HTERT RPE-1 (cell line): Measurements from ENCODE around the gene CAMTA2.

Experiments
- in situ Hi-C: fragments of 300-500 bp; cut with MboI; formaldehyde crosslinking; loops from 4 replicates; pipeline ENCODE4 v1.14.3; 2020; ENCODE audit warnings: low sequenced_read_pairs

The CAMTA2 gene

GRCh38 chr17:4948166-4948930 lies 39.1 kb downstream of the CAMTA2 start, which contains the start of gene PFN1:
Gene PFN1 (minus strand): TSS chr17:4948530. CDS start chr17:4948394, 136 bp downstream.
- in situ Hi-C loops = no loop called here

DNA sequence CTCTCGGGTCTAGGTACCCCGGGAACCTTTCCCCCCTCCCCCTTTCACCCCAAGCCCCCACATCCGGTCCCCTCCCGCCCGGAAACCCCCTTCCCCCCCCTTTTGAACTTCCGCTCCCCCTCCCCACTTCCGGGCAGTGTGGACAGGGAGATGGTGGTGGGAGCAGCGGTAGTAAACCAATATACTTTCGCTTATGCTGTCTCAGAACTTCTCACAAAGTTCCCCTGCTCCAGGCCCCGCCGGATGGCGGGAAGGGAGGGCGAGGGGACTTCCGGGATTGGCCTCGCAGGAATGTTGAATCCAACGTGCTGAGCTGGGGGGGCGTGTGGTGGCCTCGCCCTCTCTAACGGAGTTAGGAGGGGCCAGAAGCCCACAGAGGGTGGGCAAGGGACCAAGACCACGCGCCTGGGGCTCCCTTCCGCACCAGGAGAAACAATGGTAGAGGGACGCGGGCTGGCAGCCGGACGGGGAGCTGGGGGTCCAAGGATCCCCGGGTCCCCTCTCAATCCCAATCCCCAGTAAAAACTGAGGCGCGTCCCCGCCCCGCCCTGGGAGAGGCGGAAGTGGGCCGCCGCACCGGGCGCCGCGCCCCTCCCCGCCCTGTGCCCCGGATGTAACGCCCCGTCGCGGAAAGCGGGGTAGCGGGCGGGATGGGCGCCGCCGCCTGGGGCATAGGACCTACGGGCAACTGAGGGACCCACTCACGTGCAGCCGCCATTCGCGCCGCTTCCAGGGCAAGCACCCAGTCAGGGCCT lies 39.9 kb downstream of the CAMTA2 start:
- in situ Hi-C loops = no loop called here

DNA sequence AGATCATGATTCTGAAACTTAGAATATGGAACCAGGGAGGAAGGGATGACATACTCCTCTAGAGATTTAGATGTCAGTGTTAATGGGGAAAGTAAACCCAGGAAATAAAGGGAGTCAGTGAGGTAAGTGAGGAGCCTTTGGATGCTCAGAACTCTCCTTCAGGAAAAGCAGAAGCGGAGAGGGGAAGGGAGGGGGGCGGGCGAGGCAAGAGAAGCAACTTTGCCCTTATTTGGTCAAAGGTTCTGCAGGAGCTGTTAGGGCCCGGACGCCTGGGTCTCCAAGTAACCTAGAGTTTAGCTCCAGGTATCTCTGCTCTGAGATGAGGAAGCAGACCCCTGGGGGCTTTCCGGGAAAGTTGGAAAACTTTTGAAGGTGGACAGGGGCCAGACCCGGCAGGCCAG lies 40.5 kb downstream of the CAMTA2 start:
- in situ Hi-C loops = no loop called here

- in situ Hi-C loops = no loop called here
Measured at GRCh38 chr17:4946312-4946976, 41.0 kb downstream of the CAMTA2 start.

DNA sequence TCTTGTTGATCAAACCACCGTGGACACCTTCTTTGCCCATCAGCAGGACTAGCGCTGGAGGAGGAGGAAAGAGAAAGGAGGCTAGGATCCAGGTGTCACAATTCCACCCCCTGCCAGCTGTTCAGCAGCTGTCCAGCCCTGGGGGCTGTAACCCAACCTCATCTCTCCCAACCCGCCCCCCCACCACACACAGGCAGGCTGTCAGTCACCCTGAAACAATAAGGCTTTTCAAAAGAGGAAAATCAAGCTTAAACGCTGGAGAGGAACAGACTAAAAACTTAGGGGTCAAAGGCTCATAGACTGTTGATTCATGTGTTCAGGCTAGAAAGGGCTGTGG lies 41.6 kb downstream of the CAMTA2 start:
- in situ Hi-C loops = no loop called here

- in situ Hi-C loops = no loop called here
Measured at GRCh38 chr17:4945176-4945943, 42.1 kb downstream of the CAMTA2 start.

GRCh38 chr17:4944554-4945175 lies 42.8 kb downstream of the CAMTA2 start:
- in situ Hi-C loops = no loop called here

DNA sequence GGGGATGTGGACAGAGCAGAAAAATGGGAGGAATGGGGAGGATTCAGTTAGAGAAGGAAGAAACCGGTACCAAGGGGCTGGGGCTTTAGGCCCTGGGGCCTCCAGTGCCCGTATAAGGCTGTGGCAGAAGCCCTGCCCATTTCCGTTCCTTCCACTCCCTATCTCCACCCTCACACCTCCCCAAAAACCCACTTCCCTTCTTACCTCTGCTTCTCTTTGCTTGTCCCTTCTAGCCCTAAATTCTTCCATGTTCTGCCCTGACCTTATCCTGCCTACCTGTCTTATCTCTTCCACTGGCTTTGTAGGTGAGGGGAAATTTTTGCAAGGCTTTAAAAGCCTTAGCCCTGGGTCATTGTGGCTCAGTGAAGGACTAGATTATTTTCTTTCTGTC lies 43.3 kb downstream of the CAMTA2 start:
- in situ Hi-C loops = no loop called here

- in situ Hi-C loops = no loop called here
Measured at GRCh38 chr17:4942760-4943508, 44.5 kb downstream of the CAMTA2 start.

- in situ Hi-C loops = no loop called here
Measured at GRCh38 chr17:4941319-4941610, 46.2 kb downstream of the CAMTA2 start.

DNA sequence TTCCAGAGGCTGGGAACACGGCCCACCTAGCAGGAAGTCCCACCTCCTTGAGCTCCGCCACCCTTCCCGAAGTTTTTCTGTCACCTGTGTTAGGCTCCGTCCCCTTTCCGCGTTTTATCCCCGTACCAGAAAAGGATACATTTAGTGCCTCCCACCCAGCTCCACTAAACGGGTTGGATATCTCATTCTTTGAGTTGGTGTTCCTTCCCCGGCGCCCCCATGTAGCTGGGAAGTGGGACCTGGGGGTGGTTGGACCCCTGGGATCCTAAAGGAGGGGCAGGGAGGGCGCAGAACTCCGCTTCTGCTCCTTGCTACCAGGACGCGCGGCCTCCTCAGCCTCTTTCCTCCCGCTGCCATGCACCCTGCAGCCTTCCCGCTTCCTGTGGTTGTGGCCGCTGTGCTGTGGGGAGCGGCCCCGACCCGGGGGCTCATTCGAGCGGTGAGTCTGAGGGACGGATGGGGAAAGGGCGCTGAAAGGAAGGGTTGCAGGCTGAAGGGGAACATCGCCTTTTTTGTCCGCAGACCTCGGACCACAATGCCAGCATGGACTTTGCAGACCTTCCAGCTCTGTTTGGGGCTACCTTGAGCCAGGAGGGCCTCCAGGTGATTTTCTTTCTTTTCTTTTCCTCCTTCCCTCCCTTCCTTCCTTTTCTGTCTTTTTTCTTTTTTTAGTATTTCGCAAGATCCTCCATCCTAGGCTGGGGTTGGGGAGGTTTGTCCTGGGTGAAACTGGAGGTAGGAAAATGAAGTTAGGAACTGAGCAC lies 46.7 kb downstream of the CAMTA2 start:
- in situ Hi-C loops = no loop called here

DNA sequence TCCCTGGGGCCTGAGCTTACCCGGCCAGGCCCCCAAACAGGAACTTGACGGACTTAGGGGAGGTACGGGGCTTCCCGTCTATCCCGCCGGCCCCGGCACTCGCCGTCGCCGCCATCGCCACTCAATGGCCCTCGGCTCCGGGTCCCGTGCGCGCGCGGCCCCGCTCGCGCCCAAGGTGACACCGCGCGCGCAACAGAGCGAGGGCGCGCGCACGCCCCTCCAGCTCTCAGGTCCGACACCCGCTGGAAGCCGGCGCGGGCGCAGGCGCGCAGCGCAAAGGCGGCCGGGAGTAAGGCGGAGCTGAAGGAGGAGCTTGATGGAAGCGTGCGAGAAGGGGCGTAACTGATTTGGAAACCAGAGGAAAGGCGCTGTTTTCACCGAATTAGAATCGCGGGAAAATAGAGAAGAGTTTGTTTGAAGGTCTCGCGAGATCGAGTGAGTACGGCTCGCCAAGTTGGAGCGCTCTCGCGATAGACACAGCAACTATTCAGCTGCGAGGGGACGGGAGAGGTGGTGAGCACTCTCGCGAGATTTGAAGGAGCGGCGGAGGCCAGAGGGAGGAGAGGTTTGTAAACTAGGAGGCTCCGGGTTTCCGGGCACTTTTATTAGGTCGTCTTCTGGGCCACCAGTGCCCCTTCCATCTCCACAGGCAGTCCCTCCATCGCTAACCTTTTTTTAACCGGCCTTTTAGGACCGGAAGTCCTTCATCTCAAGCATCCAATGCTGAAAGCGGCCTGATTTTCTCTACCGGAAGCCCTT lies 47.5 kb downstream of the CAMTA2 start, which contains the start of the genes RNF167 and SLC25A11:
Gene RNF167 (plus strand): TSS at position 473 of the 759 bp plus-strand sequence. CDS start 642 bp downstream, outside the sequence.
Gene SLC25A11 (minus strand): TSS at position 251 of the 759 bp plus-strand sequence. CDS start 136 bp downstream, at position 115.
- in situ Hi-C loops = no loop called here

GRCh38 chr17:4939546-4939795 lies 48.0 kb downstream of the CAMTA2 start:
- in situ Hi-C loops = no loop called here

DNA sequence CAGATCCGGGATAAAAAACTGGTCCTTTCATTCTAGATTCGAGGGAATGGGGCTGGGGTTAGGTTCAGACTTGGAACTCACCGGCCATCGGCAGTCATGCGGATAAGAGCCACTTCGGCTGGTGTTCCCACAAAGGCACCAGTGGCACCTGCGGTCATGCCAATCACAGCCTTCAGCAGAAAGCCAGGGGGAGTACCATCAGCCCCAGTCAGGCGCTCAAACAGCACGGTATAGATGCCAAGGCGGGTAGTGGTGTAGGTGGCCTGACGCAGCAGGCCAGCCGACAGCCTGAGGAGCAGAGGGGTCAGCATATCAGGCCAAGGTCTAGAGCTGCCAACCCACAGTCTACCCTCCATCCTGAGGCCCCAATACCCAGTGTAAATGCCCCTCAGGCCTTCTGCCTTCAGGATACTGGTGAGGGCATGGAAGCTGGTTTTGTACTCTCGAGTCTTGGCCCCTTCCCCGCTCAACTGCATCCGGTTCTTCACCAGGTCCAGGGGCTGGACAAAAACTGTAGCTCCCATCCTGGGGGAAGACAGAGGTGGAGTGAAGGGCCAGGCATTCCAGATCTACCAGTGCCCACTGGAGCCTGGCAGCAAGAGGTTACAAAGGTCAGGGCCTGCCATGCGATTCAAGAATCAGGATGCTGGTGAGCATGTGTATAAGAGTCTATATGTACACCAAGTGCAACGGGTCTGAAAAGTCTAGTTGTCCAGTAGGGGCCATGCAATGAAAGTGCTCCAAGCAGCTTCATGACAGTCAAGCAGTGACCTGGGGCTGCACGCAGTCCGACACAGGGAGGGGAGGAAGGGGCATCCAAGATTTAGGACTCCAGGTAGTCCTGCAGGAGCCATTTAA lies 48.6 kb downstream of the CAMTA2 start:
- in situ Hi-C loops = no loop called here

GRCh38 chr17:4938069-4938491 lies 49.4 kb downstream of the CAMTA2 start:
- in situ Hi-C loops = no loop called here

- in situ Hi-C loops = no loop called here
Measured at GRCh38 chr17:4937553-4937952, 49.9 kb downstream of the CAMTA2 start.

DNA sequence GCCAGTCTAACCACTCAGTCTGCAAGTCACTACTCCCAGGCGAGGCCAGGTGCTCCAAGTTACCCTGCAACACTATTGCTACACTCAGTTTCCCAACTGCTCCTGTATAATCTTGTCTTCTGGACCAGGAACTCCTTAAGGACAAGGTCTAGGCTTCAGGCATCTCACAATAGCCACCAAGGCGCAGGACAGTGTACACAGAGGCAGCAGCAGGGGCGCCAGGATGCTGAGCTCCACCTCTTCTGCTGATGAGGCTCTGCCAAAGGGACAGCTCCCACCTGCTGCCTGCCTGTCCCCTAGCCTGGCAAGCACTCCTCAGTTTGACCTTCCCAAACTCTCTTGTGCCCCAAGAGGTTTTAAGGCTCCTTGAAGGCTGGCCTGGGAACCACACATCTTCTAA lies 51.0 kb downstream of the CAMTA2 start:
- in situ Hi-C loops = no loop called here

- in situ Hi-C loops = no loop called here
Measured at GRCh38 chr17:4935650-4936049, 51.8 kb downstream of the CAMTA2 start.
